Measurements from ENCODE around the gene ZNF133.

DNA sequence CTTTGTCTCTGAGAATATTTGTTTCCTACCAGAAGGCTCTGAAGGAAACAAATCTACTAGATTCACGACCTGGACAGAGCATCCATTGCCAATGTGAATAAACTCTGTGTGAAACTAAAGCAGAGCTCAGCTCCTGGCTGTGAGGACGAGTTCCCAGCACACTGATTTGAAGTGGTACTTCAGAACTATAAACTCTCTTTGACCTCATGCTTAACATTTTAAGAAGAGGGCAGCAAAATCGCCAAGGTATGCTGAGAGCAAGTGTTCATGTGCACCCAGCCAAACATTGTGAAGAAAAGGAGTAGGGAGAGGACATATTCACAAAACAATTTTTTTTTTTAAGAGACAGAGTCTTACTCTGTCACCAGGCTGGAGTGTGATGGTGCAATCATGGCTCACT is 33.7 kb upstream of the ZNF133 start:
- no peak for TF ChIP-seq EZH2phosphoT487 (conservative IDR thresholded peaks at IDR 0.05; ENCODE audit: low read length)
- TF ChIP-seq, protein P1, sequence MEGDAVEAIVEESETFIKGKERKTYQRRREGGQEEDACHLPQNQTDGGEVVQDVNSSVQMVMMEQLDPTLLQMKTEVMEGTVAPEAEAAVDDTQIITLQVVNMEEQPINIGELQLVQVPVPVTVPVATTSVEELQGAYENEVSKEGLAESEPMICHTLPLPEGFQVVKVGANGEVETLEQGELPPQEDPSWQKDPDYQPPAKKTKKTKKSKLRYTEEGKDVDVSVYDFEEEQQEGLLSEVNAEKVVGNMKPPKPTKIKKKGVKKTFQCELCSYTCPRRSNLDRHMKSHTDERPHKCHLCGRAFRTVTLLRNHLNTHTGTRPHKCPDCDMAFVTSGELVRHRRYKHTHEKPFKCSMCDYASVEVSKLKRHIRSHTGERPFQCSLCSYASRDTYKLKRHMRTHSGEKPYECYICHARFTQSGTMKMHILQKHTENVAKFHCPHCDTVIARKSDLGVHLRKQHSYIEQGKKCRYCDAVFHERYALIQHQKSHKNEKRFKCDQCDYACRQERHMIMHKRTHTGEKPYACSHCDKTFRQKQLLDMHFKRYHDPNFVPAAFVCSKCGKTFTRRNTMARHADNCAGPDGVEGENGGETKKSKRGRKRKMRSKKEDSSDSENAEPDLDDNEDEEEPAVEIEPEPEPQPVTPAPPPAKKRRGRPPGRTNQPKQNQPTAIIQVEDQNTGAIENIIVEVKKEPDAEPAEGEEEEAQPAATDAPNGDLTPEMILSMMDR (IDR thresholded peaks at IDR 0.05; ENCODE audit: insufficient read depth, low read length, poor library complexity, severe bottlenecking) = no peak
